OCI-LY3 (cell line): ENCODE measurements around the gene PTX4.

Experiments used
- H2AFZ ChIP-seq: fragments of 200-600, 300-600 bp; shearing (Covaris generic); 2 replicates; pipeline ENCODE4 v1.6.0; 2014; ENCODE audit warnings: antibody characterized with exemption, low read depth, low read length
- H3K27ac ChIP-seq: fragments of 200-600, 300-600 bp; sonication (generic); 2 replicates; pipeline ENCODE4 v1.5.1; 2014; ENCODE audit warnings: mild to moderate bottlenecking, low read length, moderate library complexity, mixed read lengths
- H3K27me3 ChIP-seq: fragments of 200-600, 300-600 bp; sonication (generic); 2 replicates; pipeline ENCODE4 v1.6.1; 2014; ENCODE audit warnings: low read depth, low read length, mixed read lengths
- H3K36me3 ChIP-seq: fragments of 200-600, 300-600 bp; sonication (generic); replicated peaks from 2 replicates; pipeline ENCODE3; 2014; ENCODE audit warnings: low read depth, low read length, mixed read lengths
- H3K4me1 ChIP-seq: fragments of 300-600, 200-600 bp; sonication (generic); 2 replicates; pipeline ENCODE4 v1.6.1; 2014; ENCODE audit warnings: low read length, mixed read lengths
- H3K4me2 ChIP-seq: fragments of 200-600, 300-600 bp; sonication (generic); 2 replicates; pipeline ENCODE4 v1.6.1; 2014; ENCODE audit warnings: low read length, mixed read lengths
- H3K4me3 ChIP-seq: fragments of 300-600, 200-600 bp; sonication (generic); 2 replicates; pipeline ENCODE4 v1.5.1; 2014; ENCODE audit warnings: antibody characterized with exemption, mild to moderate bottlenecking, low read length, moderate library complexity
- H3K79me2 ChIP-seq: fragments of 300-600, 200-600 bp; shearing (Covaris generic); 2 replicates; pipeline ENCODE4 v1.6.1; 2014; ENCODE audit warnings: mild to moderate bottlenecking, low read length, mixed read lengths
- H3K9ac ChIP-seq: fragments of 300-600, 200-600 bp; shearing (Covaris generic); 2 replicates; pipeline ENCODE4 v1.6.0; 2014; ENCODE audit warnings: mild to moderate bottlenecking, low read length, moderate library complexity
- H3K9me3 ChIP-seq: fragments of 200-600, 300-600 bp; shearing (Covaris generic); 2 replicates; pipeline ENCODE4 v1.6.1; 2014; ENCODE audit warnings: low read length, mixed read lengths; ENCODE audit not compliant: insufficient read depth
- H4K20me1 ChIP-seq: fragments of 200-600, 300-600 bp; sonication (generic); 2 replicates; pipeline ENCODE4 v1.6.1; 2016; ENCODE audit warnings: low read length, mixed read lengths; ENCODE audit not compliant: insufficient read depth
- CTCF ChIP-seq: fragments of 200-600, 300-600 bp; sonication (generic); IDR thresholded peaks from 2 replicates; pipeline ENCODE4 v1.5.1; 2014; ENCODE audit warnings: antibody characterized with exemption, low read length, low read depth
- EZH2phosphoT487 ChIP-seq: fragments of 200-600 bp; shearing (Covaris generic); IDR thresholded peaks from 2 replicates; pipeline ENCODE4 v1.6.1; 2018; ENCODE audit warnings: antibody characterized with exemption, mixed run types, low read depth

Gene PTX4

GRCh38 chr16:1523581-1524245 is 35.0 kb upstream of the PTX4 start:
- no peak overlapping the region for H3K4me3 ChIP-seq
- H3K9me3 ChIP-seq: no peaks in the 10 kb centered on the region
- no peak overlapping the region for H2AFZ ChIP-seq
- H3K9ac ChIP-seq: no peak overlapping the region
- no peak for TF ChIP-seq CTCF
- TF ChIP-seq EZH2phosphoT487: no peak
- no peaks in the 10 kb centered on the region for H3K27me3 ChIP-seq
- no peaks in the 10 kb centered on the region for H3K4me1 ChIP-seq
- H3K27ac ChIP-seq: no peak overlapping the region
- H3K79me2 ChIP-seq: no peaks in the 10 kb centered on the region
- H4K20me1 ChIP-seq: no peaks in the 10 kb centered on the region
- H3K36me3 ChIP-seq: no peaks in the 10 kb centered on the region
- H3K4me2 ChIP-seq: no peak overlapping the region

- no peak overlapping the region for H3K4me2 ChIP-seq
- H3K79me2 ChIP-seq: no peaks in the 10 kb centered on the region
- H3K4me3 ChIP-seq: no peak overlapping the region
- H2AFZ ChIP-seq: no peak overlapping the region
- TF ChIP-seq CTCF: no peak
- TF ChIP-seq EZH2phosphoT487: no peak
- H3K4me1 ChIP-seq: no peaks in the 10 kb centered on the region
- no peaks in the 10 kb centered on the region for H3K9me3 ChIP-seq
- H3K36me3 ChIP-seq: no peaks in the 10 kb centered on the region
- no peaks in the 10 kb centered on the region for H4K20me1 ChIP-seq
- no peaks in the 10 kb centered on the region for H3K27me3 ChIP-seq
- no peak overlapping the region for H3K27ac ChIP-seq
- H3K9ac ChIP-seq: no peak overlapping the region
Measured at GRCh38 chr16:1520461-1520860, 31.7 kb upstream of the PTX4 start.

- TF ChIP-seq EZH2phosphoT487 (no peak), CTCF (no peak)
- Histone ChIP-seq H3K79me2 (no peaks in the 10 kb centered on the region), H3K4me2 (no peak overlapping the region), H3K9me3 (no peaks in the 10 kb centered on the region), H3K27ac (no peak overlapping the region), H3K9ac (no peak overlapping the region), H2AFZ (no peak overlapping the region), H3K36me3 (no peaks in the 10 kb centered on the region), H4K20me1 (no peaks in the 10 kb centered on the region), H3K4me1 (no peaks in the 10 kb centered on the region), H3K27me3 (no peaks in the 10 kb centered on the region), H3K4me3 (no peak overlapping the region)
Measured at GRCh38 chr16:1519831-1520230, 31.1 kb upstream of the PTX4 start.

GRCh38 chr16:1518626-1519135 is 29.9 kb upstream of the PTX4 start:
- Histone ChIP-seq H3K9ac (no peak overlapping the region), H3K4me3 (no peak overlapping the region), H4K20me1 (no peaks in the 10 kb centered on the region), H2AFZ (no peak overlapping the region), H3K79me2 (no peaks in the 10 kb centered on the region), H3K27ac (no peak overlapping the region), H3K4me2 (no peak overlapping the region), H3K36me3 (no peaks in the 10 kb centered on the region), H3K4me1 (no peaks in the 10 kb centered on the region), H3K9me3 (no peaks in the 10 kb centered on the region), H3K27me3 (no peaks in the 10 kb centered on the region)
- TF ChIP-seq EZH2phosphoT487: no peak
- TF ChIP-seq CTCF: no peak
